HG02981 (cell line): ENCODE data around the gene TECPR2.
A peak's percentile ranks its signal among the peaks of the same experiment; 100 is the strongest.
"Not testable (repeated sequence)": the region's sequence is repeated elsewhere in the genome, so short reads cannot be mapped to it uniquely, and the experiment has no call there.

Source experiments
- ATAC-seq: cut with Tn5 transposase; IDR thresholded peaks from one replicate; pipeline ENCODE4 v1.9.1; 2021; ENCODE audit warnings: mild to moderate bottlenecking, moderate library complexity; ENCODE audit not compliant: unreplicated experiment

TECPR2 gene

GRCh38 chr14:102362545-102363181, at the start of gene TECPR2, which contains the start of gene CINP:
TECPR2 (plus strand) TSS chr14:102362941; CDS start chr14:102376722, 13,781 bp downstream.
CINP (minus strand) TSS chr14:102362890; CDS start chr14:102362851, 39 bp downstream.
- peak; percentile 89 for ATAC-seq

GRCh38 chr14:102314242-102315011, 48.3 kb upstream of the TECPR2 start:
- ATAC-seq = peak; percentile 48

- ATAC-seq = no peak
These were observed 47.6 kb upstream of the TECPR2 start for GRCh38 chr14:102315121-102315520.

GRCh38 chr14:102316338-102316742, 46.4 kb upstream of the TECPR2 start:
- no peak for ATAC-seq

- peak; percentile 64 for ATAC-seq
These were observed 45.8 kb upstream of the TECPR2 start for GRCh38 chr14:102316743-102317563.

- ATAC-seq = no peak
These were observed 45.0 kb upstream of the TECPR2 start for GRCh38 chr14:102317564-102318248.

- ATAC-seq = no peak
These were observed 43.9 kb upstream of the TECPR2 start for GRCh38 chr14:102318781-102319276.

- peak; percentile 44 for ATAC-seq
These were observed 43.2 kb upstream of the TECPR2 start, which contains the start of gene ZNF839 for GRCh38 chr14:102319351-102320032. ZNF839 (plus strand) TSS chr14:102319746; CDS start chr14:102319766, 20 bp downstream.

GRCh38 chr14:102320033-102320660, 42.6 kb upstream of the TECPR2 start:
- peak; percentile 8 for ATAC-seq

- ATAC-seq = no peak
These were observed 41.9 kb upstream of the TECPR2 start for GRCh38 chr14:102320671-102321455.

- no peak for ATAC-seq
These were observed 41.0 kb upstream of the TECPR2 start for GRCh38 chr14:102321456-102322422.

- no peak for ATAC-seq
These were observed 39.6 kb upstream of the TECPR2 start for GRCh38 chr14:102323102-102323501.

GRCh38 chr14:102325791-102326345, 36.9 kb upstream of the TECPR2 start:
- no peak for ATAC-seq

GRCh38 chr14:102326583-102326982, 36.2 kb upstream of the TECPR2 start:
- no peak for ATAC-seq

- not testable (repeated sequence) for ATAC-seq
These were observed 33.4 kb upstream of the TECPR2 start for GRCh38 chr14:102329381-102329780.

- ATAC-seq = no peak
These were observed 31.9 kb upstream of the TECPR2 start for GRCh38 chr14:102330806-102331205.

- ATAC-seq = no peak
These were observed 29.4 kb upstream of the TECPR2 start for GRCh38 chr14:102333390-102333789.
